ENCODE measurements around the gene BSPH1.

Gene BSPH1

GRCh38 chr19:48006762-48007161 lies 14.8 kb upstream of the BSPH1 start:
- H3K27me3 ChIP-seq (ENCODE audit: control insufficient read depth, insufficient read depth, low read length): no peaks in the 10 kb centered on the region
- H3K9me3 ChIP-seq (ENCODE audit: control insufficient read depth, low read length): no peaks in the 10 kb centered on the region
- H3K4me1 ChIP-seq: no peaks in the 10 kb centered on the region
- H3K9ac ChIP-seq: no peak overlapping the region
- H3K36me3 ChIP-seq (ENCODE audit: control insufficient read depth, insufficient read depth, low read length): no peaks in the 10 kb centered on the region
- TF ChIP-seq, protein P1, sequence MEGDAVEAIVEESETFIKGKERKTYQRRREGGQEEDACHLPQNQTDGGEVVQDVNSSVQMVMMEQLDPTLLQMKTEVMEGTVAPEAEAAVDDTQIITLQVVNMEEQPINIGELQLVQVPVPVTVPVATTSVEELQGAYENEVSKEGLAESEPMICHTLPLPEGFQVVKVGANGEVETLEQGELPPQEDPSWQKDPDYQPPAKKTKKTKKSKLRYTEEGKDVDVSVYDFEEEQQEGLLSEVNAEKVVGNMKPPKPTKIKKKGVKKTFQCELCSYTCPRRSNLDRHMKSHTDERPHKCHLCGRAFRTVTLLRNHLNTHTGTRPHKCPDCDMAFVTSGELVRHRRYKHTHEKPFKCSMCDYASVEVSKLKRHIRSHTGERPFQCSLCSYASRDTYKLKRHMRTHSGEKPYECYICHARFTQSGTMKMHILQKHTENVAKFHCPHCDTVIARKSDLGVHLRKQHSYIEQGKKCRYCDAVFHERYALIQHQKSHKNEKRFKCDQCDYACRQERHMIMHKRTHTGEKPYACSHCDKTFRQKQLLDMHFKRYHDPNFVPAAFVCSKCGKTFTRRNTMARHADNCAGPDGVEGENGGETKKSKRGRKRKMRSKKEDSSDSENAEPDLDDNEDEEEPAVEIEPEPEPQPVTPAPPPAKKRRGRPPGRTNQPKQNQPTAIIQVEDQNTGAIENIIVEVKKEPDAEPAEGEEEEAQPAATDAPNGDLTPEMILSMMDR (IDR thresholded peaks at IDR 0.05): no peak
- no peak overlapping the region for H3K4me2 ChIP-seq (ENCODE audit: low read length)
- no peak overlapping the region for H3K4me3 ChIP-seq (ENCODE audit: low read depth, low read length)
- H2AFZ ChIP-seq: no peak overlapping the region
- no peaks in the 10 kb centered on the region for H3K79me2 ChIP-seq
- H3K27ac ChIP-seq: no peak overlapping the region

- no peaks in the 10 kb centered on the region for H3K27me3 ChIP-seq (ENCODE audit: control insufficient read depth, insufficient read depth, low read length)
- TF ChIP-seq, protein P1 (IDR thresholded peaks at IDR 0.05): no peak
- H3K27ac ChIP-seq: no peak overlapping the region
- H3K9ac ChIP-seq: no peak overlapping the region
- H3K36me3 ChIP-seq (ENCODE audit: control insufficient read depth, insufficient read depth, low read length): no peaks in the 10 kb centered on the region
- H3K4me2 ChIP-seq (ENCODE audit: low read length): no peak overlapping the region
- H3K4me3 ChIP-seq (ENCODE audit: low read depth, low read length): no peak overlapping the region
- H2AFZ ChIP-seq: no peak overlapping the region
- no peaks in the 10 kb centered on the region for H3K79me2 ChIP-seq
- no peaks in the 10 kb centered on the region for H3K9me3 ChIP-seq (ENCODE audit: control insufficient read depth, low read length)
- no peaks in the 10 kb centered on the region for H3K4me1 ChIP-seq
Measured at GRCh38 chr19:48004236-48004635, 12.3 kb upstream of the BSPH1 start.

- Histone ChIP-seq H3K4me1 (no peaks in the 10 kb centered on the region), H3K4me2 (ENCODE audit: low read length) (no peak overlapping the region), H3K9ac (no peak overlapping the region), H3K36me3 (ENCODE audit: control insufficient read depth, insufficient read depth, low read length) (no peaks in the 10 kb centered on the region), H2AFZ (no peak overlapping the region), H3K27me3 (ENCODE audit: control insufficient read depth, insufficient read depth, low read length) (no peaks in the 10 kb centered on the region), H3K27ac (no peak overlapping the region), H3K9me3 (ENCODE audit: control insufficient read depth, low read length) (no peaks in the 10 kb centered on the region), H3K4me3 (ENCODE audit: low read depth, low read length) (no peak overlapping the region), H3K79me2 (no peaks in the 10 kb centered on the region)
- TF ChIP-seq, protein P1 (IDR thresholded peaks at IDR 0.05): no peak
Measured at GRCh38 chr19:48000846-48001245, 8.9 kb upstream of the BSPH1 start.

DNA sequence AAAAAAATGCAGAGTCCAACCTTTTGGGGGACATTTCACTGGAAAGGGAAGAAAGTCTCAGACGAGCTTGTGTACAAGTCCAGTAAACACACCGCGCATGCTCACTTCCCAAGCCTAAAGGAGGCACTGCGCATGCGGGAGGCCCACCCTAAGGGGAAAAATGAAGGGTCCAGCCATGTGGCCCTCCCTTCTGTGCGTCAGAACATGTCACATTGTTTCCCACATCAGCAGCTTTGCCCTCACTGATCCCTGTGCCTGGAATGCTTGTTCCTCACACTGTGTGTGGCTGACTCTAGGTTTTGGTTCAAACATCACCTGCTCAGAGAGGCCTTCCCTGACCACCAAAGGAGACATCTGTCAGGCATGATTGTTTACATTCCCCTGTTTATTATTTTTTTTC lies 6.8 kb upstream of the BSPH1 start:
- Histone ChIP-seq H2AFZ (no peak overlapping the region), H3K4me3 (ENCODE audit: low read depth, low read length) (no peak overlapping the region), H3K27ac (no peak overlapping the region), H3K36me3 (ENCODE audit: control insufficient read depth, insufficient read depth, low read length) (no peaks in the 10 kb centered on the region), H3K9ac (no peak overlapping the region), H3K9me3 (ENCODE audit: control insufficient read depth, low read length) (no peaks in the 10 kb centered on the region), H3K4me2 (ENCODE audit: low read length) (no peak overlapping the region), H3K79me2 (no peaks in the 10 kb centered on the region), H3K4me1 (no peaks in the 10 kb centered on the region), H3K27me3 (ENCODE audit: control insufficient read depth, insufficient read depth, low read length) (no peaks in the 10 kb centered on the region)
- TF ChIP-seq, protein P1 (IDR thresholded peaks at IDR 0.05): no peak

DNA sequence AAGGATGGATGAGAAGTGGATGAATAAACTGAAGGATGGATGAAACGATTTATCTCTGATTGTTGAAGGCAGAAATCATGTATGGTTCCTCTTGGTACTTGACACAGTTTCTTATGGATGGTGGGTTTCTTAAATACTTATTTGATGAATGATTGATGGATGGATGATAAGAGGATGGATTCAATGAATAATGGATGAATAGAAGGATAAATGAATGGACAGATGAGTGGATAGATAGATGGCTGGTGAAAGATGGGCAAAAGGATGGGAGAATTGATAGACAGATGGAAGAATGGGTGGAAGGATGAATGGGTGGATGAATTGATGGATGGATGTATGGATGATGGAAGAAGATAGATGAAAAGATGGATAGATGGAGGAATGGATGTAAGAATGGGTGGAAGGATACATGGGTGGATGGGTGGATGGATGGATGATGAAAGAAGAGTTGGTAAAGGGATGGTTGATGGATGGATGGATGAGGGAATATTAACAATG lies 4.3 kb upstream of the BSPH1 start:
- Histone ChIP-seq H2AFZ (no peak overlapping the region), H3K27me3 (ENCODE audit: control insufficient read depth, insufficient read depth, low read length) (no peaks in the 10 kb centered on the region), H3K79me2 (no peaks in the 10 kb centered on the region), H3K9ac (no peak overlapping the region), H3K4me1 (no peaks in the 10 kb centered on the region), H3K4me2 (ENCODE audit: low read length) (no peak overlapping the region), H3K9me3 (ENCODE audit: control insufficient read depth, low read length) (no peaks in the 10 kb centered on the region), H3K36me3 (ENCODE audit: control insufficient read depth, insufficient read depth, low read length) (no peaks in the 10 kb centered on the region), H3K27ac (no peak overlapping the region), H3K4me3 (ENCODE audit: low read depth, low read length) (no peak overlapping the region)
- TF ChIP-seq, protein P1 (IDR thresholded peaks at IDR 0.05): no peak
